ENCODE measurements around the gene MFAP4.

MFAP4 gene

DNA sequence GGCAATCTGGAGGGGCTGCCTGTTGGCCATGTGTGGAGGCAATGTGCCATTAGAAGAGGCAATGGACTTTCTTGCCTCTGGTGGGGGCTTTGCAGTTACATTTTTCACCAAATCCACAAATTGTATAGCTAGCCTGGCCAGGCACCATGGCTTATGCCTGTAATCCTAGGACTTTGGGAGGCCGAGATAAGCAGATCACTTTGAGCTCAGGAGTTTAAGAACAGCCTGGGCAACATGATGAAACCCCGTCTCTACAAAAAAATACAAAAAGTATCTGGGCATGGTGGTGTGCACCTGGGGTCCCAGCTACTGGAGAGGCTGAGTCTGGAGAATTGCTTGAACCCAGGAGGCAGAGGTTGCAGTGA lies 21.3 kb upstream of the MFAP4 start:
- TF ChIP-seq EGR1 (IDR thresholded peaks at IDR 0.05): no peak
- TF ChIP-seq, protein P1, sequence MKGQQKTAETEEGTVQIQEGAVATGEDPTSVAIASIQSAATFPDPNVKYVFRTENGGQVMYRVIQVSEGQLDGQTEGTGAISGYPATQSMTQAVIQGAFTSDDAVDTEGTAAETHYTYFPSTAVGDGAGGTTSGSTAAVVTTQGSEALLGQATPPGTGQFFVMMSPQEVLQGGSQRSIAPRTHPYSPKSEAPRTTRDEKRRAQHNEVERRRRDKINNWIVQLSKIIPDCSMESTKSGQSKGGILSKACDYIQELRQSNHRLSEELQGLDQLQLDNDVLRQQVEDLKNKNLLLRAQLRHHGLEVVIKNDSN (IDR thresholded peaks at IDR 0.05): no peak

DNA sequence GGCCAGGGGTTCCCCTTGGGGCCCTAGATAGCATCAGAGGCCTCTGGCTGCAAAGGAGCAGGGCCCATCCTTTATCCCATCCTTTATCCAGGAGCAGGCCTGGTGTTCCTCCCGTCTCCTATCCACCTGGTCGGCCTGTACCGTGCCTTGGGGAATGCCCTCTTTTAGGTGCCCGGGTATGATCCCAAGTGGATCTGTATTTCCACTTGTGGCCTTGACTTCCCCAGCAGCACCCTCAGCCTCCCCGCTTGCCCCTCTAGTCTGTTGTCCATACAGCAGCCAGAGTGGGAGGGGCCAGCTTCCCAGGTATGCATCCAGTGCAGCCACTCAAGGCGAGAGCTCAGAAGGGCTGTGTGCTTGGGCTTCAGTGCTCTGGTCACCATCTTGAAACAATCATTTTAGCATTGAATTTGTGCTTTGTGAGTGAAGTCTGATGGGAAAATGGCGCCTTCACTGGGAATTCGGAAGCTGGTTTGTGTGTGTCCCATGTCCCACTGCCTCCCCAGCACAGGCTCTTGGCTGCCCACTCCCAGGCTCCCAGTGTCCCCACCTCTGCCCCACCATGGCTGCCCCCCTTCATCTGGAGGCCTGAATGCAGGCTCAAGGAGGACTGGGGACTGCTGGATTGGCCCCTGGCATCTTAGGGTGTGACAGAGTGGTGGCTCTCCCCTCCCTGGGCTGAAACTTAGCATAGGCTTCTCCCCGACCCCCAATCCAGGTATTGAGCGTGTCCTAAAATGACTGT lies 20.8 kb upstream of the MFAP4 start:
- no peak for TF ChIP-seq NFIC (IDR thresholded peaks at IDR 0.05)
- TF ChIP-seq, protein P1 (IDR thresholded peaks at IDR 0.05): no peak
- no peak for TF ChIP-seq EP300 (IDR thresholded peaks at IDR 0.05; ENCODE audit: borderline replicate concordance)
- no peak for TF ChIP-seq EGR1 (IDR thresholded peaks at IDR 0.05)
- TF ChIP-seq MAX (IDR thresholded peaks at IDR 0.05): no peak
- no peak for TF ChIP-seq CEBPB (IDR thresholded peaks at IDR 0.05)
- no peak for TF ChIP-seq ZBTB7A (IDR thresholded peaks at IDR 0.05; ENCODE audit: low read depth)
- no peak for TF ChIP-seq RAD21 (IDR thresholded peaks at IDR 0.05; ENCODE audit: low read depth)

- TF ChIP-seq NFIC (IDR thresholded peaks at IDR 0.05): no peak
- no peak for TF ChIP-seq YY1 (IDR thresholded peaks at IDR 0.05; ENCODE audit: low read depth)
- no peak for TF ChIP-seq RAD21 (IDR thresholded peaks at IDR 0.05; ENCODE audit: low read depth)
These were observed 18.1 kb upstream of the MFAP4 start for GRCh38 chr17:19405114-19405513.

- TF ChIP-seq REST (IDR thresholded peaks at IDR 0.05; ENCODE audit: low read depth) (no peak), ZBTB7A (IDR thresholded peaks at IDR 0.05; ENCODE audit: low read depth) (no peak), EGR1 (IDR thresholded peaks at IDR 0.05) (no peak), NFIC (IDR thresholded peaks at IDR 0.05) (no peak), TCF12 (IDR thresholded peaks at IDR 0.05; ENCODE audit: low read depth) (no peak), CREB1 (IDR thresholded peaks at IDR 0.05; ENCODE audit: low read depth) (no peak), RAD21 (IDR thresholded peaks at IDR 0.05; ENCODE audit: low read depth) (no peak), TEAD4 (IDR thresholded peaks at IDR 0.05) (no peak), EP300 (IDR thresholded peaks at IDR 0.05; ENCODE audit: borderline replicate concordance) (no peak), YY1 (IDR thresholded peaks at IDR 0.05; ENCODE audit: low read depth) (no peak), MAX (IDR thresholded peaks at IDR 0.05) (no peak), TAF1 (IDR thresholded peaks at IDR 0.05; ENCODE audit: low read depth) (no peak), CEBPB (IDR thresholded peaks at IDR 0.05) (no peak), FOXM1 (IDR thresholded peaks at IDR 0.05; ENCODE audit: borderline replicate concordance, low read depth) (no peak)
- TF ChIP-seq, protein P1 (IDR thresholded peaks at IDR 0.05): no peak
These were observed 17.3 kb upstream of the MFAP4 start for GRCh38 chr17:19404264-19404663.

DNA sequence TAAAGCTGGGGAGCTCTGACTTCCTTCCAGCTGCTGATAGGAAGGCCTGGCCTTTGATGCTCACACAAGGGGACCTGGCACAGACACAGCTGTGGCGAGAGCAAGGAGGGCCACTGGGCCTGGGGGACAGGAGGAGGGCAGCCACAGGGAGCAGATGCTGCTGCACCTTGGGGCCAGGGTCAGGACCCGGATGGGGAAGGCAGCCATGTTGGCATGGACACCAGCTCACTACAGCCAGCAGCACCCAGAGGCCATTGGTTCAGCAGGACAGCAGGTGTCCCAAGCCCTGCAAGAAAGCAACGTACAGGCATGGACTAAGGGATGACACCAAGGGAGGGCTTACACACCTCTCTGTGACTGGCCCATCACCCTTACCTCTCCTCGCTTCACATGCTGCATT lies 16.0 kb upstream of the MFAP4 start:
- TF ChIP-seq FOXM1 (IDR thresholded peaks at IDR 0.05; ENCODE audit: borderline replicate concordance, low read depth) (no peak), TCF12 (IDR thresholded peaks at IDR 0.05; ENCODE audit: low read depth) (no peak), RAD21 (IDR thresholded peaks at IDR 0.05; ENCODE audit: low read depth) (no peak), CEBPB (IDR thresholded peaks at IDR 0.05) (no peak)
- TF ChIP-seq, protein P1 (IDR thresholded peaks at IDR 0.05): no peak

DNA sequence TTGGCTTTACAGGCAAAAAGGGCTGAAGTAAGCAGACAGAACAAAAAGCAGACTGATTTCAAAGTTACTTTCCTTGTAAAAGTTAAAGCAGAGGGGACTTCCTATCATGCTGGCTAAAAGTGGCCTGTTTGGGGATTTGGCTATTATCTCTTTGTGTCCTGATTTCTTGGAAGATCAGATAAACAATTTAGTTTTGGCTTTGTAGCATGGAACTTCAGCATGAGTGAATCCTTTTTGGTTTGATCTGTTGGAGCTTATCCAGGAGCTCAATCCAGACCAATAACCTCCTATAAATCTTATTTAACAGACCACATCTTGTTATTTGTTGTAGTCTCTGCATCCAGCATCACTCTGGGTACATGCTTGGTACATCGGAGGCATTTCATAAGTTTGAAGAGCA lies 15.2 kb upstream of the MFAP4 start:
- TF ChIP-seq EP300 (IDR thresholded peaks at IDR 0.05; ENCODE audit: borderline replicate concordance): no peak
- TF ChIP-seq ZBTB7A (IDR thresholded peaks at IDR 0.05; ENCODE audit: low read depth): no peak
- no peak for TF ChIP-seq NFIC (IDR thresholded peaks at IDR 0.05)
- no peak for TF ChIP-seq RAD21 (IDR thresholded peaks at IDR 0.05; ENCODE audit: low read depth)
- TF ChIP-seq, protein P1 (IDR thresholded peaks at IDR 0.05): no peak
- no peak for TF ChIP-seq YY1 (IDR thresholded peaks at IDR 0.05; ENCODE audit: low read depth)
- no peak for TF ChIP-seq CEBPB (IDR thresholded peaks at IDR 0.05)
- TF ChIP-seq CREB1 (IDR thresholded peaks at IDR 0.05; ENCODE audit: low read depth): no peak
- TF ChIP-seq FOXM1 (IDR thresholded peaks at IDR 0.05; ENCODE audit: borderline replicate concordance, low read depth): no peak
- no peak for TF ChIP-seq TCF12 (IDR thresholded peaks at IDR 0.05; ENCODE audit: low read depth)
- TF ChIP-seq TAF1 (IDR thresholded peaks at IDR 0.05; ENCODE audit: low read depth): no peak
- TF ChIP-seq TEAD4 (IDR thresholded peaks at IDR 0.05): no peak
- TF ChIP-seq MAX (IDR thresholded peaks at IDR 0.05): no peak
- no peak for TF ChIP-seq REST (IDR thresholded peaks at IDR 0.05; ENCODE audit: low read depth)
- no peak for TF ChIP-seq EGR1 (IDR thresholded peaks at IDR 0.05)
